Left hindlimb (tissue), 1 donor: ENCODE data around the gene CNIH2.
"Not testable (repeated sequence)": the region's sequence is repeated elsewhere in the genome, so short reads cannot be mapped to it uniquely, and the experiment has no call there.

Experiments
- DNase-seq: peaks from one replicate; pipeline ENCODE4 v3.0.0-alpha.2; 2018

CNIH2 gene

GRCh38 chr11:66277471-66278362, at the start of gene CNIH2:
TSS of gene CNIH2 (plus strand) at chr11:66278175. CDS start at chr11:66278457, 282 bp downstream.
- no peak for DNase-seq

- no peak for DNase-seq
These were observed 49.5 kb upstream of the CNIH2 start for GRCh38 chr11:66228521-66228920.

- no peak for DNase-seq
These were observed 47.8 kb upstream of the CNIH2 start for GRCh38 chr11:66230156-66230555.

GRCh38 chr11:66230978-66231377, 47.0 kb upstream of the CNIH2 start:
- no peak for DNase-seq

- no peak for DNase-seq
These were observed 46.4 kb upstream of the CNIH2 start for GRCh38 chr11:66231561-66231960.

- DNase-seq = no peak
These were observed 45.2 kb upstream of the CNIH2 start for GRCh38 chr11:66232769-66233168.

GRCh38 chr11:66233301-66233700, 44.7 kb upstream of the CNIH2 start:
- no peak for DNase-seq

- DNase-seq = no peak
These were observed 42.8 kb upstream of the CNIH2 start for GRCh38 chr11:66235141-66235540.

GRCh38 chr11:66237867-66238266, 40.1 kb upstream of the CNIH2 start:
- no peak for DNase-seq

GRCh38 chr11:66238786-66239413, 39.1 kb upstream of the CNIH2 start:
- DNase-seq = no peak

- no peak for DNase-seq
These were observed 38.5 kb upstream of the CNIH2 start for GRCh38 chr11:66239511-66239910.

- no peak for DNase-seq
These were observed 37.8 kb upstream of the CNIH2 start for GRCh38 chr11:66239998-66240780.

- no peak for DNase-seq
These were observed 37.2 kb upstream of the CNIH2 start for GRCh38 chr11:66240781-66241136.

GRCh38 chr11:66242095-66242765, 35.7 kb upstream of the CNIH2 start:
- no peak for DNase-seq

- no peak for DNase-seq
These were observed 34.0 kb upstream of the CNIH2 start for GRCh38 chr11:66243782-66244535.

- DNase-seq = no peak
These were observed 30.7 kb upstream of the CNIH2 start for GRCh38 chr11:66247295-66247694.

GRCh38 chr11:66247801-66248200, 30.2 kb upstream of the CNIH2 start:
- DNase-seq = no peak

- no peak for DNase-seq
These were observed 29.1 kb upstream of the CNIH2 start for GRCh38 chr11:66248903-66249302.

GRCh38 chr11:66251809-66252208, 26.2 kb upstream of the CNIH2 start:
- DNase-seq = no peak

- DNase-seq = not testable (repeated sequence)
These were observed 24.9 kb upstream of the CNIH2 start for GRCh38 chr11:66253081-66253480.

GRCh38 chr11:66258473-66258893, 19.5 kb upstream of the CNIH2 start:
- DNase-seq = no peak

- DNase-seq = no peak
These were observed 18.8 kb upstream of the CNIH2 start for GRCh38 chr11:66259225-66259624.
